ENCODE results near the gene PPIF.
A peak's percentile ranks its signal among the peaks of the same experiment; 100 is the strongest.

Gene PPIF

DNA sequence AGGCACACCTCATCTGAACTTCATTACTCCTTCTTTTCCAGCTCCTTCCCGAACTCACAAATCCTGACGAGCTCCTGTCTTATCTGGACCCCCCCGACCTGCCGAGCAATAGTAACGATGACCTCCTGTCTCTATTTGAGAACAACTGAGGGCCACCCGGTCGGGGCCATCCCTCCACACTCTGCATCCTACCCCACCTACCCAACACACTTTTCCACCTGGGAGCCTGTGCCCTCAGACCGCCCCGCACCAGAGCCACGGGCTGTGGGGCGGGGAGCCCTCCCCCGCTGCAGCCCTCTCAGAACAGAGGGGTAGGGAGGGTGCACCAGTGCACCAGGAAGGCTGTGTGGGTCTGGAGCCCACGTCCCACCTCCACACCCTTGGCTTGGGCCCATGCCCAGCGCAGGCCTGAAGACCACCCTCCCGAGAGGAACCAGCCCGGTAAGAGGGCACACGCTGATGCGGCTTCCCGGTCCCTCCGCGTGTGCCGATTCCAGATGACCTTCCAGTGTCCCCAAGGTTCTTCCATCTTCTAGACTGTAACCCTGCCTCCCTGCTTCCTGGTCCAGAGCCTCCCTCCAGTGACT is 34.6 kb upstream of the PPIF start:
- Histone ChIP-seq H3K27ac (peak overlapping the region in 2 of 21 experiments; percentile 5 to 15), H3K4me3 (no peak overlapping the region)

- H3K27ac ChIP-seq: peak overlapping the region in 4 of 21 experiments; percentile 2 to 41 (median 10)
- no peak overlapping the region for H3K4me3 ChIP-seq
Measured at GRCh38 chr10:79313320-79313719, 33.9 kb upstream of the PPIF start.

DNA sequence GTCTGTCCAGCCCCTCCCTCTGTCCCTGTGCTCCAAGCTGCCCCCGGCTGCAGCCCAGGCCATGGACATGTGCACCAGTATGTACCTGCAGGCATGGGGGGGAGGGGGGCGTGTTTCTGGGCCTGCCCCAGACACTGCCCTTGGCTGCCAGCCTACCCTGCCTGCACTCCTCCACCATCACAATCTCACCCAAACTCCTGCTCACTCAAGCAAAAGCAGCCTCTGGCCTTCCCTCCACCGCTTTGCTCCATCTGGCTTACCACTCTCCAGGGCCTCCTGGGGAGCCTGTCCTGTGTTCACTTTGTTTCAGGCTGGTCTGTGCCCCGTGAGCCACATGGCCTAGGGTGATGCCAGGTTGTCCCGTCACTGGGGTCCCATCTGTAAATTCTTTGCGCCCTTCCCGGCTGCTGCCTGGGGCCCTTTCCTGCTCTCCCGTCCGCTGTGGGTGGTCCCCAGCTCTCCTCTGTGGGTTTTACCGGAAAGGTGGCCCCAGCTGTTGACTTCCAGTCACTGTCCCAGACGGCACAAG is 33.3 kb upstream of the PPIF start:
- peak overlapping the region in 4 of 21 experiments; percentile 2 to 16 (median 11) for H3K27ac ChIP-seq

DNA sequence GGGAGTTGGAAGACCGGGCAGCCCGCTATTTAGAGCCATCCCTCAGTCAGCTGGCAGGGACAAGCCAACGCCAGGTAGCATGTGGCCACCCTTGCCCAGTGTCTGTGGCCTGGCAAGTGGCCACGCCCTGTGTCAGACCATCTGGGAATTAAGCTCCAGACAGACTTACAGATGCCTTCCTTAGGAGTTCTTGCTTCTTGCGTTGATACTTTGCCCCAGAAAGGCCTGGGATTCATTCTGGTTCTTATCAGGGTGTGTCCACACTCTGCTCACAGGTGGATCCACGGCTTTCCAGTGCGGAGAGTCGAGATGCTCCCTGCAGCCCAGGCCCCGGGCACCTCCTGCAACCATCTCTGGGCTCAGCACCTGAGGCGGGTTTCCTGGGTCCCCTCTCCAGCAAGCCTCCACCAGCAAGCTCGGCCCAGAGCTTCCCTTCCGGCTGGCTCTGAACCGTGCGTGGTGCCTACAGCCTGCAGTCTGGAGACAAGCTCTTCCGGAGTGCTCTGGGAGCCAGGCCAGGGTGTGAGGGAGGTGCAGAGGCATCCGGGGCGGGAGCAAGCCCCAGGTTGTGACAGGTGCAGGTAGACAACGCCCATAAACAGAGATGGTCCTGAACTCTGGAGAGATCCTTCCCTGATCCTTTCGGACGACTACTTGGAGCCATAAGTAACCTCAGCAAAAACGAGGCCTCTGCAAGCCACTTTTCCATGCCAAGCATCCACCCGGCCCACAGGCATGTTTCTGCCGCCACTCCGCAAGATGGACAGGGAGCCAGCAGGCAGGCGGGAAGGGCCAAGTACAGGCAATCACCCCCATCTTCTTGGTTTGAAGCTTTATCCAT is 32.3 kb upstream of the PPIF start:
- Histone ChIP-seq H3K4me3 (no peak overlapping the region), H3K27ac (peak overlapping the region in 6 of 21 experiments; percentile 4 to 60 (median 19))

More for the DNA sequence above, 33.3 kb upstream of the PPIF start:
- no peak overlapping the region for H3K4me3 ChIP-seq

DNA sequence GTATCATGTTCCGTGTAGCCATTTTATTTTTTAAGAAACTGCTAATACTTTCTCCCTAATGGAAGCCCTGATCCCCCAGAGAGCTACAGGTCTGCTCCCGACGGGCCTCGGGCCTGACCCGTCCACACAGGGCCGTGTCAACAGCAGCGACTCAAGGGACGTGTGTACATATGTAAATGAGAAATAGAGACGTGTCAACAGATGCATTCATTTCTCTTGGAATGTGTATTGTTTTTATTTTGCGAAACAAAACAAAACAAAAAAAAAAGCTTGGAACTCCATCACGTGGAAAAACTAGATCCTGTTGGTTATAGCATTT is 31.7 kb upstream of the PPIF start:
- no peak overlapping the region for H3K4me3 ChIP-seq
- H3K27ac ChIP-seq: peak overlapping the region in 4 of 21 experiments; percentile 7 to 35 (median 19)

- Histone ChIP-seq H3K4me3 (peak overlapping the region in 1 of 7 experiments; percentile 7), H3K27ac (peak overlapping the region in 17 of 21 experiments; percentile 13 to 87 (median 57))
Measured at GRCh38 chr10:79316671-79317431, 30.4 kb upstream of the PPIF start.

- Histone ChIP-seq H3K27ac (peak overlapping the region in 11 of 21 experiments; percentile 51 to 87 (median 67)), H3K4me3 (no peak overlapping the region)
Measured at GRCh38 chr10:79318369-79318768, 28.9 kb upstream of the PPIF start.

DNA sequence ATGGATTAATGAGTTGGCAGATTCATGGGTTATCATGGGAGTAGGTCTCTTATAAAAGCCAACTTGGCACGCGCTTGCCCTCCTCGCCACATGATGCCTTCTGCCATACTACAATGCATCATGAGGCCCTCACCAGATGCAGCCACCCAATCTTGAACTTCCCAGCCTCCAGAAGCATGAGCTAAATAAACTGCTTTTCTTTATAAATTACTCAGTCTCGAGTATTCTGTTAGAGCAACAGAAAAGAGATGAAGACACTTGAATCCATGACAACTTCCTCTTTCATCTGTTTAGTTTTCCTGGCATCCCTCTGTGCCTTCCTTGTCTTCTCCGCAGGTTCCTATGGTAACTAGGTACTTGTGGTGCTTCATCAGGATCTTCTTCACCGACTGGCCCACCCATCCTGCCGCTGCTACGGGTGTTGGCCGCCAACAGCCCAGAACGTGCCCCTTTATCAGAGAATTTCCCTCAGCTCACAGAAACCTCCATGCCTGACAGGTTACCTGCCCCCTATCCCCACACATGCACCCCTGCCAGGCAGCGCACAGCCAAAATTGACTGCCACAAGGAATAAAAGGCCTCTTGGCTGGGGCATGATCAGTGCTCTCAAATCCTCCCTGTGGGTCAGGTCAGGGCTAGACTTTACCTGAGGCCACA is 28.0 kb upstream of the PPIF start:
- peak overlapping the region in 2 of 21 experiments; percentile 74 to 87 for H3K27ac ChIP-seq

DNA sequence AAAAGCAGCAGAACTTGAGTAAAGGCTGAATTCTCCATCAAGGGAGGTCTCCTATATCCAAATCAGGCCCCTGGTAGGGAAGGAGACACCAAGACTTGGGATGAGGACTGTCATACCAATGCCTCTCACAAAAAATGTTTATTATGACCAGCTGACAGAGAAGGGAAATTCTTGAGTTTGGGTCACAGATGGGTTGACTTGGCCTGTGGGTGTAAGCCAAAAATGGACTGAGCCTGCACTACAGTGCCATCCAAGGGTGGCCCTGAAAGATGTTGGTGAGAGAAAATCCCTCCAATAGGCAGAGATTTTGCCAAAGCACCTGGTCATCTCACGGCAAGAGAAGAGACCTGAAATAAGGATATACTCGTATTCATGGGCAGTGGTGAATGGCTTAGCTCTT is 27.0 kb upstream of the PPIF start:
- H3K27ac ChIP-seq: peak overlapping the region in 3 of 21 experiments; percentile 30 to 85 (median 84)

More for the DNA sequence above, 28.0 kb upstream of the PPIF start:
- H3K4me3 ChIP-seq: no peak overlapping the region

DNA sequence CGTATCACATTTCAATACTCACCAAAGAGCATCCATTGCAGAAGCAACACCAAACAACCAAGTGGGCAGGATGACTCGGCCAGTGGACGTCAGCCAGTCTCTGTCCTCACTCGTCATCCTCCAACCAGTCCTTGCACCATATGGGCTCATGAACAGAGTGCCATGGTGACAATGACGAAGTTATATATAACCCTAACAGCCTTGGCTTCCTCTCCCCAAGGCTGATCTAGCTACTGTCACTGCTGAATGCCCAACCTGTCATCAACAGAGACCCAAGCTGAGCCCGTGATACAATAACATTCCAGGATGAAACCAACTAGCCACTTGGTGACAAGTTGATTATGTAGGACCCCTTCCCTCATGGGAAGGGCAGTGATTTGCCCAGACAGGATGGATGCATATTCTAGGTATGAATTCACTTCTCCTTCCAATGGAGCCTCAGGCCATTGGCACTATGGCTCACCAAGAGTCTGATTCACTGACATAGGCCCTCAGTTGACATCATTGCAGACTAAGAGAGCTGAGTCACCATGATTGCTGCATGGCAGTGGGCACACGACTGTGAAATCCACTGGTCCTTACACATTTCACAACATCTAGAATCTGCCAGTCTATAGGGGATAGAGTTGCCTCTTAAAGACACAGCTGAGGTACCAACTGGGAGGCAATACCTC is 26.3 kb upstream of the PPIF start:
- peak overlapping the region in 13 of 21 experiments; percentile 13 to 93 (median 64) for H3K27ac ChIP-seq
- no peak overlapping the region for H3K4me3 ChIP-seq

More for the DNA sequence above, 27.0 kb upstream of the PPIF start:
- H3K4me3 ChIP-seq: no peak overlapping the region

- Histone ChIP-seq H3K4me3 (no peak overlapping the region), H3K27ac (peak overlapping the region in 13 of 21 experiments; percentile 13 to 93 (median 64))
Measured at GRCh38 chr10:79321494-79321882, 25.8 kb upstream of the PPIF start.

DNA sequence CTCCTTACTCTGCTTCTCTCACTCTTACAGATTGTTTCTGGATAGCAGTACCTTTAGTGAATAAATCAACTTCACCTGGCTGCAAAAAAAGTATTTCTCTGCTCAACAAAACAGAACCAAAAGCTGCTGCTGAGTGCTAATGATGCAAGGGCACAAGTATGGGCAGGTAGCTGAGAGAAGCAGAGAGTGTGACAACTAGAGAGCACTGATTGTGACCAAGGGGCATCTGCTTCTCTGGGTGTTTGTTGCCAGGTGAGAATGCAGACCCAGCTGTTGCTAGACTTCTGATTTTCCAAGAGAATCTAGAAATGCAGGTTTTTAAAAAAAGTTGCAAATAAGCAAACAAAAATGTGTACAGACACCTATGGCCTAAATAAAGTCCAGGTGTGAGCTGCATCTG is 25.3 kb upstream of the PPIF start:
- Histone ChIP-seq H3K4me3 (no peak overlapping the region), H3K27ac (peak overlapping the region in 18 of 21 experiments; percentile 9 to 93 (median 60))

DNA sequence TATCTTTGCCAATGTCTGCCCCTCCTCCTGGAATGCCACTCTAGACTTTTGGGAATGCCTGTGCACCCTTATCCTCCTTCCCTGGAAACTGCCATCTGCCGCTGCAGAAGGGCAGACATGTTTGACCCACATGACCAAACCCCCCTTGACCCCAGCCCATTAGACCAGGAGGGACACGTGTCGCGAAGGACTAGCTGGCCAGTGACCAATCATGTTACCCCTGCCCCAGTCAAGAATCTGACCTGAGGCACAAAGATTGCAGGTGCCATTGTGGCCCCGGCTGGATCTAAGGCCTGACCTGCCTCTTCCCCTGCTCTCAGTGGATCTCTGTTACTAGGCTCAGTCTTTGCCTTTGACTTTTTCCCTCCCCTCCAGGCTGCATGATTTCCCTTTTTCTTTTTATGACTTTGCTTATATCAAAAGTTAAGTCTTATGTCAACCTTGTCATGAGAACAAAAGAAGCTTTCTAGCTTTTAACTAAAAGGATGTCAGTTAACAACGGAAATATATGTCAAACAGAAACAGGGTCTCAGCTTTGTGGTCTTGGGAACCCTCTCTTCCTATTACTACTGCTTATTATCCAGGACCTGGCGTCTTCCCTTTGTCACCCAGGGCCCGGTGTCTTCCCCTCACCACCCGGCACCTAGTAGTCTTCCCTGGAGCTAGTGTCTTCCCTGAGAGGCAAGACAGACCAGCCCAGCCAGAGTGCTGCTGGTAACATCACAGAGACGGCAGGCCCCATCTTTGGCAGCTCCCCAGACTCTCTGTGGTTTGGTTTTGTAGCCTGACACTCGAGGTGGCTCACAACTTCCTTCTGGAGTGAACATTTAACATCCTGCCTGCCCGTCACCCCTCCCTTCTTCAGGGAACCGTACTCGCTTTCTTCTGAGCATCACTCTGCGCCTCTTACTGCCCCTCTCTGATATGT is 24.4 kb upstream of the PPIF start:
- H3K4me3 ChIP-seq: no peak overlapping the region
- H3K27ac ChIP-seq: peak overlapping the region in 19 of 21 experiments; percentile 4 to 93 (median 60)

GRCh38 chr10:79323602-79324001 is 23.7 kb upstream of the PPIF start:
- no peak overlapping the region for H3K4me3 ChIP-seq
- peak overlapping the region in 12 of 21 experiments; percentile 0 to 93 (median 64) for H3K27ac ChIP-seq

DNA sequence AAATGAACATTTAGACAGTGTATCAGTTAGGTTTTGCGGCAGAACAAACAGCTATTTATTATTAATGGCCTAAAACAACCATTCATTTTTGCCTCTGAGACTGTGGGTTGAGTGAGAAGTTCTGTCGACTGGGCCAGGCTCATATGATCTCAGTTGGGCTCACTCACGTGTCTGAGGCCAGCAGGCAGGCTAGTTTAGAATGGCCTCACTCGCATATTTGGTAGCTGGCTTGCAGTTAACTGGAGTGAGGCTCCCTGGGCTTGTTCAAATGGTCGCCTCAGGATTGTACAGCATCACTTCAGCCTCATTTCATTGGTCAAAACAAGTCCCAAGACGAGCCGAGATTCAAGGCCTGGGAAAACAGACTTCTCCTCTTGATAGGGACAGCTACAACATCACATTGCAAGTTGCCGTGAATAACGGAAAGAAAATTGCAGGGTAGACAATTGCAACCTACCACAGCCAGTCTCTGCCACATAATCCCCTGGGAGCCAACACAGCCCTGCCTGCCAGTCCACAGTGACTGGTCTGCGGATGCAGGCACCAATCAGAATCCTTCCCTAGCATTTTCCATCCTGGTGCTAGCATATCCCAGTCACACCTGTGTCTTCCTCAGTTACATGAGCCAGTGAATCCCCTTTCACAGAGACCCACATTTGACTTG is 23.1 kb upstream of the PPIF start:
- no peak overlapping the region for H3K4me3 ChIP-seq
- H3K27ac ChIP-seq: peak overlapping the region in 10 of 21 experiments; percentile 0 to 93 (median 66)

- no peak overlapping the region for H3K4me3 ChIP-seq
Measured at GRCh38 chr10:79326361-79327089, 20.7 kb upstream of the PPIF start.

DNA sequence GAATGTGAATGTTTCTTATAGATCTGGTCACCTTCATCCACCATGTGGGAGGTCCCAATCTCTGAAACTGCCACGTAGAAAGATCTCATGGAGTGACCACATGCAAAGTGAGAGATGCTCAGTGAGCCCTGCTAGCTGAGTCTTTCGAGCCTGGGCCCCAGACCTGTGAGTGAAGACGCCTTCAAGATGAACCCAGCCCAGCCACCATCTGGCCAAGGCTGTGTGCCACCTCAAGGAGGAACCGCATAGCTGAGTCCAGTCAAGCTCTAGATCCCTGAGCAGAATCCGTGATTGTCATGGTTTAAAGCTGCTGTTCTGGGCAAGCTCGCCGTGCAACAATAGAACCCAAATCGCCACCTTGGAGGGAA is 20.2 kb upstream of the PPIF start:
- Histone ChIP-seq H3K4me3 (no peak overlapping the region), H3K27ac (peak overlapping the region in 1 of 21 experiments; percentile 4)

More at GRCh38 chr10:79326361-79327089, 20.7 kb upstream of the PPIF start:
- no peak overlapping the region for H3K27ac ChIP-seq

Data from skin epidermis (tissue), 12 donors.